IgD-negative memory B cell (primary cell): ENCODE measurements around the gene KIR3DL1. TPM values are rescaled to one million over a fixed set of nuclear protein-coding genes. Genes with fewer than 3 reads are reported as not detected.
A peak's percentile ranks its signal among the peaks of the same experiment; 100 is the strongest.
"Not testable (repeated sequence)": the region's sequence is repeated elsewhere in the genome, so short reads cannot be mapped to it uniquely, and the experiment has no call there.

Experiments
- H3K27ac Mint-ChIP-seq, 3 donors: one replicate each; pipeline ENCODE4 v1.8.0; 2020 to 2022; ENCODE audit warnings: mild to moderate bottlenecking in 3 of 3, mixed read lengths in 3 of 3, moderate library complexity in 1 of 3
- H3K27me3 Mint-ChIP-seq: one replicate; pipeline ENCODE4 v1.8.0; 2021; ENCODE audit warnings: mixed read lengths
- H3K36me3 Mint-ChIP-seq: one replicate; pipeline ENCODE4 v1.8.0; 2020; ENCODE audit warnings: mild to moderate bottlenecking, mixed read lengths
- H3K4me1 Mint-ChIP-seq, 3 donors: one replicate each; pipeline ENCODE4 v1.8.0; 2020 to 2022; ENCODE audit warnings: mixed read lengths in 3 of 3, mild to moderate bottlenecking in 1 of 3
- H3K4me3 Mint-ChIP-seq, 4 donors: one replicate each; pipeline ENCODE4 v1.8.0; 2020 to 2022; ENCODE audit warnings: mild to moderate bottlenecking in 4 of 4, mixed read lengths in 4 of 4, moderate library complexity in 3 of 4
- H3K9me3 Mint-ChIP-seq, 3 donors: one replicate each; pipeline ENCODE4 v1.8.0; 2020 to 2021; ENCODE audit warnings: mixed read lengths in 3 of 3, mild to moderate bottlenecking in 1 of 3
- polyA plus RNA-seq: library from polyadenylated mRNA; unstranded; fragments of 300-500 nt; fragmentation: Illumina TruSeq; gene quantifications from one replicate; pipeline ENCODE4 v1.2.3, GENCODE V29; 2021

The KIR3DL1 gene
- polyA plus RNA-seq, 1 donor from 2014 or later: 1.1 TPM

- not testable (repeated sequence) for H3K4me3 Mint-ChIP-seq, H3K36me3 Mint-ChIP-seq, H3K9me3 Mint-ChIP-seq, H3K4me1 Mint-ChIP-seq, H3K27ac Mint-ChIP-seq
- peaks cover 26% of the 10 kb centered on the region for H3K27me3 Mint-ChIP-seq
Measured at GRCh38 chr19:54850061-54850640, 33.9 kb downstream of the KIR3DL1 start, which contains the start of gene KIR3DL2. KIR3DL2 (plus strand) TSS chr19:54850443; CDS start chr19:54850476, 33 bp downstream.

GRCh38 chr19:54850930-54851329 lies 34.7 kb downstream of the KIR3DL1 start:
- H3K36me3 Mint-ChIP-seq: no peaks in the 10 kb centered on the region
- peaks cover 0 to 2% (median 0%) of the 10 kb centered on the region in 3 donors for H3K4me1 Mint-ChIP-seq
- H3K27ac Mint-ChIP-seq: no peak overlapping the region
- peaks cover 1 to 5% (median 2%) of the 10 kb centered on the region in 3 donors for H3K9me3 Mint-ChIP-seq
- peaks cover 22% of the 10 kb centered on the region for H3K27me3 Mint-ChIP-seq
- no peak overlapping the region for H3K4me3 Mint-ChIP-seq

GRCh38 chr19:54851353-54851752 lies 35.1 kb downstream of the KIR3DL1 start:
- H3K27ac Mint-ChIP-seq: no peak overlapping the region
- H3K27me3 Mint-ChIP-seq: peaks cover 23% of the 10 kb centered on the region
- H3K4me3 Mint-ChIP-seq: no peak overlapping the region
- no peaks in the 10 kb centered on the region for H3K36me3 Mint-ChIP-seq
- peaks cover 0 to 4% (median 1%) of the 10 kb centered on the region in 3 donors for H3K9me3 Mint-ChIP-seq
- peaks cover 0 to 2% (median 0%) of the 10 kb centered on the region in 3 donors for H3K4me1 Mint-ChIP-seq

- H3K9me3 Mint-ChIP-seq, H3K27ac Mint-ChIP-seq, H3K36me3 Mint-ChIP-seq, H3K4me3 Mint-ChIP-seq, H3K4me1 Mint-ChIP-seq: not testable (repeated sequence)
- H3K27me3 Mint-ChIP-seq: peaks cover 10% of the 10 kb centered on the region
Measured at GRCh38 chr19:54855241-54855640, 39.0 kb downstream of the KIR3DL1 start.

DNA sequence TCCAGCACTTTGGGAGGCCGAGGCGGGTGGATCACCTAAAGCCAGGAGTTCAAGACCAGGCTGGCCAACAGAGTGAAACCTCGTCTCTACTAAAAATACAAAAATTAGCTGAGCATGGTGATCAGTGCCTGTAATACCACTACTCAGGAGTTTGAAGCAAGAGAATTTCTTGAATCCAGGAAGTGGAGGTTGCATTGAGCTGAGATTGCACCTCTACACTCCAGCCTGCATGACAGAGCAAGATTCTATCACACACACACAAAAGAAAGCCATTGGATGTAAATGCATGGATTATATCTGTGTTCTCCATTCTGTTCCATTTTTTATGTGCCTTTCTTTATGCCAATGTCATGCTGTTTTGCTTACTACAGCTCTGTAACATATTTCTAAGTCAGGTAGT lies 42.2 kb downstream of the KIR3DL1 start:
- H3K27me3 Mint-ChIP-seq: peaks cover 14% of the 10 kb centered on the region
- H3K4me3 Mint-ChIP-seq, H3K36me3 Mint-ChIP-seq, H3K4me1 Mint-ChIP-seq, H3K27ac Mint-ChIP-seq, H3K9me3 Mint-ChIP-seq: not testable (repeated sequence)

- H3K27ac Mint-ChIP-seq, H3K27me3 Mint-ChIP-seq, H3K4me3 Mint-ChIP-seq, H3K4me1 Mint-ChIP-seq, H3K36me3 Mint-ChIP-seq, H3K9me3 Mint-ChIP-seq: not testable (repeated sequence)
Measured at GRCh38 chr19:54859421-54859820, 43.2 kb downstream of the KIR3DL1 start.

DNA sequence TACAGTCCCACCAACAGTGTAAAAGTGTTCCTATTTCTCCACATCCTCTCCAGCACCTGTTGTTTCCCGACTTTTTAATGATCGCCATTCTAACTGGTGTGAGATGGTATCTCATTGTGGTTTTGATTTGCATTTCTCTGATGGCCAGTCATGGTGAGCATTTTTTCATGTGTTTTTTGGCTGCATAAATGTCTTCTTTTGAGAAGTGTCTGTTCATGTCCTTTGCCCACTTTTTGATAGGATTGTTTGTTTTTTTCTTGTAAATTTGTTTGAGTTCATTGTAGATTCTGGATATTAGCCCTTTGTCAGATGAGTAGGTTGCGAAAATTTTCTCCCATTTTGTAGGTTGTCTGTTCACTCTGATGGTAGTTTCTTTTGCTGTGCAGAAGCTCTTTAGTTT lies 47.2 kb downstream of the KIR3DL1 start:
- not testable (repeated sequence) for H3K36me3 Mint-ChIP-seq, H3K27me3 Mint-ChIP-seq, H3K27ac Mint-ChIP-seq, H3K4me1 Mint-ChIP-seq, H3K4me3 Mint-ChIP-seq
- peaks cover 5 to 12% (median 8%) of the 10 kb centered on the region in 3 donors for H3K9me3 Mint-ChIP-seq

DNA sequence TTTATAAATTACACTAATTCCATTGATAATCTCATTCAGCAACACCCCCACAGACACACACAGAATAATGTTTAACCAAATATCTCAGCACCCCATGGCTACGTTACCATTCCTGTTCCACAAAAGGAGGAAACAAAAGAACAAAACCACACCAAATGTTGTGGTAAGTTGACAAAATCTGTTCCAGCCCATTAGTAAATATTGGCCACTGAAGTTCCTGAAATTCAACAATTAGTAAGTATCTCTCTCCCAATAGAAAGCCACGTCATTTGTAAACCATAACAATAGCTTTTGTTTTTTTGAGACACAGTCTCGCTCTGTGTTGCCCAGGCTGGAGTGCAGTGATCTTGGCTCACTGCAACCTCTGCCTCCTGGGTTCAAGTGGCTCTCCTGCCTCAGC lies 55.4 kb downstream of the KIR3DL1 start:
- peaks cover 2 to 8% (median 4%) of the 10 kb centered on the region in 3 donors for H3K4me1 Mint-ChIP-seq
- H3K27ac Mint-ChIP-seq: no peak overlapping the region
- peaks cover 2% of the 10 kb centered on the region for H3K36me3 Mint-ChIP-seq
- H3K27me3 Mint-ChIP-seq: peaks cover 2% of the 10 kb centered on the region
- peaks cover 0 to 4% (median 2%) of the 10 kb centered on the region in 3 donors for H3K9me3 Mint-ChIP-seq
- no peak overlapping the region for H3K4me3 Mint-ChIP-seq

DNA sequence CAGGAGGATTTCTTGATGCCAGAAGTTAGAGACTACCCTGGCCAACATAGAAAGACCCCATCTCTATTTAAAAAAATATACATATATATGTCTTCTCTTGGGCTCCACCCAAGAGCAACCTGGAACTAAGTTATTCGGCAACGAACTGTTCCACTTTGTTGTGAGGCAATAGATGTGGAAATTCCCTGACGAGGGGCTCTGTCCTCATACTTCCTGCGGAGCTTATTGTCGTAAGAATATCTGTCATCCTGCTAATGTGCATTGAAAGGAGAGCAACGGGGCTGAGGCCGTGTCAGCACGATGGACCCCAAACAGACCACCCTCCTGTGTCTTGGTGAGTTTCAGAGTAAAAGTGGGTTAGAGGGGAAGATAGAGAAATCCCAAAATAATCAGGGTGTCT lies 57.7 kb downstream of the KIR3DL1 start, which contains the start of gene FCAR:
FCAR (plus strand) TSS at position 246 of the 400 bp plus-strand sequence; CDS start at position 301, 55 bp downstream.
- Mint-ChIP-seq H3K36me3 (no peaks in the 10 kb centered on the region), H3K9me3 (no peaks in the 10 kb centered on the region), H3K4me3 (no peak within 1 kb of the TSS), H3K27me3 (peaks cover 4% of the 10 kb centered on the region), H3K4me1 (peaks cover 2 to 6% (median 4%) of the 10 kb centered on the region in 3 donors), H3K27ac (peak within 1 kb of the TSS in 1 of 3 donors; percentile 25)

DNA sequence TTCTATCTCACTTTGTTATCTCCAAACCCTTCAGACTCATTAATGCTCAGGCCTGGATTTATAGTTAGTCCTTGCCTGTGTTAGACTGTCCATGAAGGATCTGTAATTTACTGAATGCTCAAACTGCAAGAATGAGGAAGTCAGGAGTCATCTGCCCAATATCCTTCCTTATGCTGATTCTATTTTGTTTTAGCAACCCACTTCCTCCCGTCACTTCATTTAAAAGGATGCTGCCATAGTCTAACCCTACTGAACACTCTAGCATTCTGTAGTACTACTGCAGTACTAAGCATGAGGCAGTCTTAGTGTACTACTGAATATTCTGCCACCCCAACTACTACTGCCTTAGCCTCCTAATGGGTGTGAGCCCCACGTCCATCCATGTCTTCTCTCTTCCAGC lies 59.2 kb downstream of the KIR3DL1 start:
- Mint-ChIP-seq H3K27me3 (peaks cover 8% of the 10 kb centered on the region), H3K9me3 (no peaks in the 10 kb centered on the region), H3K27ac (no peak overlapping the region), H3K36me3 (no peaks in the 10 kb centered on the region), H3K4me1 (peaks cover 2 to 6% (median 4%) of the 10 kb centered on the region in 3 donors), H3K4me3 (no peak overlapping the region)

DNA sequence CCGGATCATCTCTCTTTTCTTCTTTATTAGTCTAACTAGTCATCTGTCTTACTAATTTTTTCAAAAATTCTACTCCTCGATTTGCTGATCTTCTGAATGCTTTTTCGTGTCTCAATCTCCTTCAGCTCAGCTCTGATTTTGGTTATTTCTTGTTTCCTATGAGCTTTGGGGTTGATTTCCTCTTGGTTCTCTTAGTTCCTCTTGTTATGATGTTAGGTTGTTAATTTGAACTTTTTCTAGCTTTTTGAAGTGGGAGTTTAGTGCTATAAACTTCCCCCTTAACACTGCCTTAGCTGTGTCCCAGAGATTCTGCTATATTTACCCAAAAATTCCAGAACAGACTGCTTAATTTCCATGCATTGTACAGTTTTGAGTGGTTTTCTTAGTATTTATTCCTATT lies 61.2 kb downstream of the KIR3DL1 start:
- Mint-ChIP-seq H3K4me1 (peaks cover 2 to 6% (median 4%) of the 10 kb centered on the region in 3 donors), H3K4me3 (no peak overlapping the region), H3K27me3 (peaks cover 18% of the 10 kb centered on the region), H3K36me3 (no peaks in the 10 kb centered on the region), H3K9me3 (no peaks in the 10 kb centered on the region), H3K27ac (no peak overlapping the region)

Other genes starting within 250 kb of the KIR3DL1 start
- gene LILRA2, start 242.7 kb upstream of the KIR3DL1 start, polyA plus RNA-seq: 0.73 TPM
- gene LILRA1, start 222.8 kb upstream of the KIR3DL1 start, polyA plus RNA-seq: not detected
- 24.8 TPM for gene LILRB1, start 186.0 kb upstream of the KIR3DL1 start, polyA plus RNA-seq
- gene LILRB4, start 153.5 kb upstream of the KIR3DL1 start, polyA plus RNA-seq: 0.93 TPM
- not detected for gene KIR3DL3, start 92.0 kb upstream of the KIR3DL1 start, polyA plus RNA-seq
- 0.59 TPM for gene KIR2DL3, start 78.0 kb upstream of the KIR3DL1 start, polyA plus RNA-seq
- gene KIR2DL1, start 46.7 kb upstream of the KIR3DL1 start, polyA plus RNA-seq: 0.36 TPM
- not detected for gene KIR2DL4, start 12.9 kb upstream of the KIR3DL1 start, polyA plus RNA-seq
- gene KIR2DS4, start 16.2 kb downstream of the KIR3DL1 start, polyA plus RNA-seq: 0.43 TPM
- 1.9 TPM for gene KIR3DL2, start 34.0 kb downstream of the KIR3DL1 start, polyA plus RNA-seq
- gene FCAR, start 57.8 kb downstream of the KIR3DL1 start, polyA plus RNA-seq: 0.15 TPM
- 0.63 TPM for gene NCR1, start 89.7 kb downstream of the KIR3DL1 start, polyA plus RNA-seq
- gene NLRP7, start 131.1 kb downstream of the KIR3DL1 start, polyA plus RNA-seq: 1.4 TPM
- 6.7 TPM for gene NLRP2, start 149.9 kb downstream of the KIR3DL1 start, polyA plus RNA-seq
- 0.55 TPM for gene GP6, start 221.8 kb downstream of the KIR3DL1 start, polyA plus RNA-seq
- gene RDH13, start 246.7 kb downstream of the KIR3DL1 start, polyA plus RNA-seq: 18.7 TPM